Kidney epithelial cell (primary cell): ENCODE results near the gene GPC4. TPM values are rescaled to one million over a fixed set of nuclear protein-coding genes. Genes with fewer than 3 reads are reported as not detected.
"Not testable (repeated sequence)": the region's sequence is repeated elsewhere in the genome, so short reads cannot be mapped to it uniquely, and the experiment has no call there.

Experiments used
- DNase-seq: peaks from one replicate; pipeline ENCODE4 v3.0.0-alpha.2; 2010; ENCODE audit warnings: low read depth
- H3K27me3 ChIP-seq: 2 replicates; pipeline ENCODE4 v1.6.0; 2011; ENCODE audit warnings: low read length; ENCODE audit not compliant: control insufficient read depth, insufficient read depth
- H3K36me3 ChIP-seq: 2 replicates; pipeline ENCODE4 v1.5.1; 2011; ENCODE audit warnings: low read length; ENCODE audit not compliant: control insufficient read depth, insufficient read depth
- H3K4me3 ChIP-seq: 2 replicates; pipeline ENCODE4 v1.5.1; 2011; ENCODE audit warnings: low read depth, mild to moderate bottlenecking, control low read depth, low read length
- total RNA-seq: library from RNA; depleted of rRNA; stranded (reverse); fragments of >200 nt; gene quantifications from 2 replicates; pipeline ENCODE4 v1.2.3, GENCODE V29; 2015
- TF ChIP-seq, protein P1 (sequence below): IDR thresholded peaks from 2 replicates; pipeline ENCODE4 v1.5.1; 2011; ENCODE audit warnings: mild to moderate bottlenecking, moderate library complexity, low read length, control low read depth, inconsistent platforms; ENCODE audit not compliant: insufficient read depth, poor library complexity, severe bottlenecking

The GPC4 gene
- total RNA-seq, 1 donor from 2014 or later: 34.7 TPM

DNA sequence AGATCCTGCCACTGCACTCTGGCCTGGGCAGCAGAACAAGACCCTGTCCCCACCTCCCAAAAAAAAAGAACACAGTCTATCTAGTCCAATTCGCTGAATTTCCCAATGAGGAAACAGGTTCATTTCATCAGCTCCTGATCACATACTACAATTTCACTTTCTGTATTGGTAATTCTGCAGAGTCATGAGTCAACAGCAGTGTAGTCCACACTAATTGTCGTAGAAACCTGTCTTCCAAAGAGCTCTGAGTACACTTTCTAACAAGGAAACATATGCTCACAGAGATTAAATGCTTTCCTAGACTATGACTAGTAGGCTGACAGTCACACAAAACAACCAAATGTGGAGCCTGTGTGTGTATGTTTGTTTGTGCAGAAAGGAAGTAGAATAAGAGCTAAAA lies 91.9 kb downstream of the GPC4 start:
- DNase-seq: no peak
- no peaks in the 10 kb centered on the region for H3K27me3 ChIP-seq
- no peaks in the 10 kb centered on the region for H3K36me3 ChIP-seq
- H3K4me3 ChIP-seq: no peak overlapping the region
- TF ChIP-seq, protein P1, sequence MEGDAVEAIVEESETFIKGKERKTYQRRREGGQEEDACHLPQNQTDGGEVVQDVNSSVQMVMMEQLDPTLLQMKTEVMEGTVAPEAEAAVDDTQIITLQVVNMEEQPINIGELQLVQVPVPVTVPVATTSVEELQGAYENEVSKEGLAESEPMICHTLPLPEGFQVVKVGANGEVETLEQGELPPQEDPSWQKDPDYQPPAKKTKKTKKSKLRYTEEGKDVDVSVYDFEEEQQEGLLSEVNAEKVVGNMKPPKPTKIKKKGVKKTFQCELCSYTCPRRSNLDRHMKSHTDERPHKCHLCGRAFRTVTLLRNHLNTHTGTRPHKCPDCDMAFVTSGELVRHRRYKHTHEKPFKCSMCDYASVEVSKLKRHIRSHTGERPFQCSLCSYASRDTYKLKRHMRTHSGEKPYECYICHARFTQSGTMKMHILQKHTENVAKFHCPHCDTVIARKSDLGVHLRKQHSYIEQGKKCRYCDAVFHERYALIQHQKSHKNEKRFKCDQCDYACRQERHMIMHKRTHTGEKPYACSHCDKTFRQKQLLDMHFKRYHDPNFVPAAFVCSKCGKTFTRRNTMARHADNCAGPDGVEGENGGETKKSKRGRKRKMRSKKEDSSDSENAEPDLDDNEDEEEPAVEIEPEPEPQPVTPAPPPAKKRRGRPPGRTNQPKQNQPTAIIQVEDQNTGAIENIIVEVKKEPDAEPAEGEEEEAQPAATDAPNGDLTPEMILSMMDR: no peak

- not testable (repeated sequence) for H3K27me3 ChIP-seq, DNase-seq, H3K4me3 ChIP-seq, H3K36me3 ChIP-seq
Observed at GRCh38 chrX:133322269-133322668, 93.0 kb downstream of the GPC4 start.

DNA sequence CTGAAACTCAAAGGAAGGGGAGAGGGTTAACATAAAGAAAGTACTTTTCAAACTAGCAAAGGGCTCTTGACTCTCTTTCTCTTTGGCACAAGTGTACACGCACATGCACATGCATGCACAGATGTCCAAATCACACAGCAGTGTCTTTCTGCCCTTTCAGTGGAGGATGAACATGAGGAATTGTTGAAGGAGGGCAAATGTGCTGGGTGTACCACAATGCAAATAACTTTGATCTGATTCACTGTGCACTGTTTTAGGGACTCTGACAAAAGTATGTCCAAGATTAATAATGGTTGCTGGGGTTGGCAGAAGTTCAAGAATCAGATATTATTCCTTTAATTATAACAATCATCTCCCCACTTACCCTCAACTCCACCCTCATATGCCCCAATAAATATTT lies 93.8 kb downstream of the GPC4 start:
- TF ChIP-seq, protein P1: no peak
- DNase-seq: no peak
- H3K4me3 ChIP-seq: no peak overlapping the region
- no peaks in the 10 kb centered on the region for H3K27me3 ChIP-seq
- no peaks in the 10 kb centered on the region for H3K36me3 ChIP-seq

- no peak overlapping the region for H3K4me3 ChIP-seq
- DNase-seq: no peak
- H3K27me3 ChIP-seq: no peaks in the 10 kb centered on the region
- no peaks in the 10 kb centered on the region for H3K36me3 ChIP-seq
- TF ChIP-seq, protein P1: no peak
Observed at GRCh38 chrX:133314281-133314680, 101.0 kb downstream of the GPC4 start.

DNA sequence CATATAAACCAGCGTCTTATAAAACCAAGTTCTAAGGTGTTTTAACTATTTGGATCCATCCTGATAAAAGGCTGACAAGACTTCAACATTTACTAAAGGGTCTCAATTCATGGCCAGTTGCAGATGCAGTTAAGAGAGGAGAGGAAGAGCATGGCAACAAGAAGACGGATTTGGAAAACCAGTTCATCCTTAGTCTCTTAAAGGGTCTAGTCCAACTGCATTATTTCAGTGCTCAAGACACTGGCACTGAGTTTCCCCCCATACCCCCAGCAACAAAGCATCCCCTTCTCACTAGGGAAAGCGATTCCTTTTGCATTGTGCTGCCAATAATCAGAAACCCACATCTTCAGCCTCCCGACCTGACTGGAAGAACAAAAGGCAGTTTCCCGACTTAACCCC lies 106.8 kb downstream of the GPC4 start:
- Histone ChIP-seq H3K4me3 (no peak overlapping the region), H3K36me3 (no peaks in the 10 kb centered on the region), H3K27me3 (no peaks in the 10 kb centered on the region)
- TF ChIP-seq, protein P1: no peak
- DNase-seq: no peak

GRCh38 chrX:133307637-133308498 lies 107.4 kb downstream of the GPC4 start:
- TF ChIP-seq, protein P1: no peak
- no peaks in the 10 kb centered on the region for H3K27me3 ChIP-seq

More at GRCh38 chrX:133307637-133308498, 107.4 kb downstream of the GPC4 start:
- DNase-seq: no peak
- no peak overlapping the region for H3K4me3 ChIP-seq
- no peaks in the 10 kb centered on the region for H3K36me3 ChIP-seq
